Measurements from ENCODE around the gene TBC1D21. TPM values are rescaled to one million over a fixed set of nuclear protein-coding genes. Genes with fewer than 3 reads are reported as not detected.

The TBC1D21 gene
- total and polyA plus RNA-seq, 7 experiments from 2014 or later, result not detected

DNA sequence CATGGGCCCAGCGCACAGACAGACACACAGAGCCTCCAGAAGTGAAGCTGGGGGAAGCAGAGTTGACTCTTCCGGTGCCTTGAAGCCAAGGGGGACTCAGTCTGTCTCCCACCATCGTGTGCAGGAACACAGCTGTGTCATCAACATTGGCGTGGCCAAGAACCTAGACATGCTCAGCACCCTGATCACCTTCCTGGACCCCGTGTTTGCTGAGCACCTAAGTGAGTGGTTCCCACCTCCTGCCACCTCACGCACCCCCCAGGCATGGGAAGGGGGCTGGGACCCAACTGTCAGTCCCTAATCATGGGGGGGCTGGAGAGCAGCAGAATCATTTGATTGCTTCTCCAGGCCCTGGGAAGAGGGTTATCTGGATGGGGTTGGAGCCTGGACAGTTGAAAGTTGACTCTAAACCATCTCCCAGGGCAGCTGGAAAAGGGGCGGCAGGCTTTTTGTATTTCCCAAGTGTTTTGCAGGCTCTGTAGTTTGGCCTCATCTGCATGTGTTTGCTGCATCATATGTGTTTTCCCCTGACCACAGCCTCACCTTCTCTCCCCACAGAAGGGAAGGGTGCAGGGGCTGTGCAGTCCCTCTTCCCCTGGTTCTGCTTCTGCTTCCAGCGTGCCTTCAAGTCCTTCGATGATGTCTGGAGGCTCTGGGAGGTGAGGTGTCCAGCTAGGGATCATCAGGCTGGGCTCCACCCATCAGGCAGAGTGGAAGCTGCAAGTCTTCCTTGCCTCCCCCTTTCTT is 12.8 kb downstream of the TBC1D21 start:
- Mint-ChIP-seq H3K27ac (peak overlapping the region in 1 of 9 donors; percentile 5), H3K27me3 (peaks cover 5 to 22% (median 18%) of the 10 kb centered on the region in 5 donors), H3K4me1 (peaks cover 0 to 3% (median 0%) of the 10 kb centered on the region in 7 donors), H3K4me3 (no peak overlapping the region), H3K9me3 (peaks cover 0 to 2% (median 0%) of the 10 kb centered on the region in 11 donors), H3K36me3 (no peaks in the 10 kb centered on the region)
- H3K9me3 ChIP-seq (ENCODE audit: control insufficient read depth in 2 of 3, low read length in 3 of 3), result no peaks in the 10 kb centered on the region
- peak in 1 of 9 donors; percentile 18 for DNase-seq
- H3K27ac ChIP-seq (ENCODE audit: low read depth, low read length), result no peak overlapping the region
- no peaks in the 10 kb centered on the region for H3K27me3 ChIP-seq (ENCODE audit: control insufficient read depth in 2 of 2, insufficient read depth in 2 of 2, low read length in 2 of 2)
- H3K36me3 ChIP-seq (ENCODE audit: control insufficient read depth in 2 of 3, insufficient read depth in 3 of 3, low read length in 3 of 3), result no peaks in the 10 kb centered on the region
- H3K4me3 ChIP-seq (ENCODE audit: low read length), result no peak overlapping the region
- CTCF ChIA-PET, result no interaction called here
- intact Hi-C loops (cut with micrococcal nuclease), result no loop called here
- ATAC-seq, result no peak
- POLR2A ChIA-PET, result no interaction called here
- H3K4me1 ChIP-seq (ENCODE audit: control insufficient read depth in 2 of 2, insufficient read depth in 2 of 2, low read length in 2 of 2), result no peaks in the 10 kb centered on the region

DNA sequence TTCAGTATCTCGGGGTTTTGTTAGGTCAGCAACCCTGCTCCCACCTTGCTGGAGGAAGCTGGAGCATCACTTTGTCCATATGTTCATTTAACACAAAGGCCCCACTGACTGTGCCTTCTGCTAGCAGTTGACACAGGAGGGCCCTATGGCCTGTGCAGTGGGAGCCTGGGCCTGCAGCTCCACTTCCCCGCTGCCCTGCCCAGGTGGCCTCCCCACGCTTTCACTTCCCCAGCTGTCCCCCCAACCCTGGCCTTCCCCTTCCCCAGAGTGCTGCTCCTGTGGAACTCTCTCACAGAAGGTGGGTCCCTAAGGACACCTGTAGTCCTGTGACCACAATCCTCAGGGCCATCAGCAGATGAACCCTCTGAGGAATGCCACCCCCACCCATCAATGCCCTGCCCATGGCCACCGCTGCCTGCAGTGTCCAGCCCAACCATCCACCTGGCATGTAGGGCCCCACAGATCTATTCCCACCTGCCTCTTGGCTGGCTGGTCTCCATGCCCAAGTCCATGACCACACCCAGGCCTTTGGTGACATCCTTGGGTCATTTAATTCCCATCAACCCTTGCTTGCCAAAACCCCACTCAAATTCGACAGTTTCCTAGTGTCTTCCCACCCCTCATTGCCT is 13.5 kb downstream of the TBC1D21 start:
- intact Hi-C loops (cut with micrococcal nuclease), result no loop called here
- Mint-ChIP-seq H3K4me1 (peaks cover 0 to 3% (median 0%) of the 10 kb centered on the region in 7 donors), H3K27ac (no peak overlapping the region), H3K27me3 (peaks cover 5 to 20% (median 18%) of the 10 kb centered on the region in 5 donors), H3K36me3 (no peaks in the 10 kb centered on the region), H3K9me3 (peaks cover 0 to 2% (median 0%) of the 10 kb centered on the region in 11 donors), H3K4me3 (no peak overlapping the region)
- DNase-seq, result no peak
- Histone ChIP-seq H3K4me1 (ENCODE audit: control insufficient read depth in 2 of 2, insufficient read depth in 2 of 2, low read length in 2 of 2) (no peaks in the 10 kb centered on the region), H3K27me3 (ENCODE audit: control insufficient read depth in 2 of 2, insufficient read depth in 2 of 2, low read length in 2 of 2) (no peaks in the 10 kb centered on the region), H3K4me3 (ENCODE audit: low read length) (no peak overlapping the region), H3K27ac (ENCODE audit: low read depth, low read length) (no peak overlapping the region), H3K36me3 (ENCODE audit: control insufficient read depth in 2 of 3, insufficient read depth in 3 of 3, low read length in 3 of 3) (no peaks in the 10 kb centered on the region), H3K9me3 (ENCODE audit: control insufficient read depth in 2 of 3, low read length in 3 of 3) (no peaks in the 10 kb centered on the region)
- ChIA-PET CTCF (no interaction called here), POLR2A (no interaction called here)
- no peak for ATAC-seq

DNA sequence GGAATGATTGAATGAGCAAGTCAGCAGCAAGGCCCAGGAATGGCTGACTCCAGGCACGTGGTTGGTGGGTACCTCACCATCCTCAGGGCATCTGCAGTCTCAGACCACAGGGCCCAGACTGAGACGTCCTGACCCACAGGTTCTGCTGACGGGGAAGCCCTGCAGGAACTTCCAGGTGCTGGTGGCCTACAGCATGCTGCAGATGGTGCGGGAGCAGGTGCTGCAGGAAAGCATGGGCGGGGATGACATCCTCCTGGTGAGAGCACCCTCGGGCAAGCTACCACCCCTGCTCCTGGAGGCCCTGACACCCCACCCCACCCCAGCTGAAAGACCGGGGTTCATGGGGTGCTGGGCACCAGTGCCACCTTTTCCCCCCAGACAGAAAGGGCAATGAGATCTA is 14.1 kb downstream of the TBC1D21 start:
- H3K27ac Mint-ChIP-seq, result no peak overlapping the region
- no peaks in the 10 kb centered on the region for H3K9me3 ChIP-seq (ENCODE audit: control insufficient read depth in 2 of 3, low read length in 3 of 3)
- H3K4me1 ChIP-seq (ENCODE audit: control insufficient read depth in 2 of 2, insufficient read depth in 2 of 2, low read length in 2 of 2), result no peaks in the 10 kb centered on the region
- no peak overlapping the region for H3K27ac ChIP-seq (ENCODE audit: low read depth, low read length)
- ChIA-PET POLR2A (no interaction called here), CTCF (no interaction called here)
- H3K9me3 Mint-ChIP-seq, result peaks cover 0 to 2% (median 0%) of the 10 kb centered on the region in 11 donors
- intact Hi-C loops (cut with micrococcal nuclease), result no loop called here
- no peaks in the 10 kb centered on the region for H3K27me3 ChIP-seq (ENCODE audit: control insufficient read depth in 2 of 2, insufficient read depth in 2 of 2, low read length in 2 of 2)
- no peak overlapping the region for H3K4me3 ChIP-seq (ENCODE audit: low read length)
- ATAC-seq (no peak), DNase-seq (no peak)
- peaks cover under 1 to 20% (median 12%) of the 10 kb centered on the region in 5 donors for H3K27me3 Mint-ChIP-seq
- H3K4me3 Mint-ChIP-seq, result no peak overlapping the region
- no peaks in the 10 kb centered on the region for H3K36me3 ChIP-seq (ENCODE audit: control insufficient read depth in 2 of 3, insufficient read depth in 3 of 3, low read length in 3 of 3)
- peaks cover 0 to 3% (median 0%) of the 10 kb centered on the region in 7 donors for H3K4me1 Mint-ChIP-seq
- peaks cover 0 to under 1% (median 0%) of the 10 kb centered on the region in 5 donors for H3K36me3 Mint-ChIP-seq

DNA sequence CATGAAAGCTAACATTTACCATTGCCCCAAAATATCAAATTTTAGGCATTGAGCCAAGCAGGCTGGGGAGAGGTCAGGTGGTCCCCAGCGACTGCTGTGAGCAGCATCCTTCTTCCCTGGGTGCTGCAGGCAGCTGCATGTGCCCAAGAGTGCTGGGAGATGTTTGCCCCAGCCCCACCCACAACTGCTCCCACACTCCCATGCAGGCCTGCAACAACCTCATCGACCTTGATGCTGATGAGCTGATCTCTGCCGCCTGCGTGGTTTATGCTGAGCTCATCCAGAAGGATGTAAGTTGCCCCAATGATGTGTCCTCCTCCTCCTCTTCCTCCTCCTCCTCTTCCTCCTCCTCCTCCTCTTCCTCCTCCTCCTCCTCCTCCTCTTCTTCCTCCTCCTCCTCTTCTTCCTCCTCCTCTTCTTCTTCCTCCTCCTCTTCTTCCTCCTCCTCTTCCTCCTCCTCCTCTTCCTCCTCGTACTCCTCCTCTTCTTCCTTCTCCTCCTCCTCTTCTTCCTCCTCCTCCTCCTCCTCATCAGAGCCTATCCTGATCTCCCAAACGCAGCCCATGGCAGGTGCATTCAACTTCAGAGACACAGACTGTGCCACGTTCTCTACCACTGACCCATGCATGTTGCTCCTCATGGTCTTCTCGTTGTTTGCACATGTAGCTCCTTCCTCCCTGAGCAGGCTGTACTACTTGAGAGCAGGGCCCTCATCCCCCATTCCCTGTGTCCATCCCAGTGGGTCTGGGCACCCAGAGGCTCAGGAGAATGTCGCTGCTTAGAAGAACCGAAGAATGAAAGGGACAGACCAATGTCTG is 15.1 kb downstream of the TBC1D21 start:
- intact Hi-C loops (cut with micrococcal nuclease), result no loop called here
- no peak for DNase-seq
- peaks cover 0 to 3% (median 0%) of the 10 kb centered on the region in 7 donors for H3K4me1 Mint-ChIP-seq
- Histone ChIP-seq H3K9me3 (ENCODE audit: control insufficient read depth in 2 of 3, low read length in 3 of 3) (no peaks in the 10 kb centered on the region), H3K27me3 (ENCODE audit: control insufficient read depth in 2 of 2, insufficient read depth in 2 of 2, low read length in 2 of 2) (no peaks in the 10 kb centered on the region), H3K36me3 (ENCODE audit: control insufficient read depth in 2 of 3, insufficient read depth in 3 of 3, low read length in 3 of 3) (no peaks in the 10 kb centered on the region), H3K4me1 (ENCODE audit: control insufficient read depth in 2 of 2, insufficient read depth in 2 of 2, low read length in 2 of 2) (no peaks in the 10 kb centered on the region), H3K27ac (ENCODE audit: low read depth, low read length) (no peak overlapping the region), H3K4me3 (ENCODE audit: low read length) (no peak overlapping the region)
- H3K9me3 Mint-ChIP-seq, result peaks cover 0 to 4% (median 0%) of the 10 kb centered on the region in 11 donors
- ATAC-seq, result no peak
- peaks cover 0 to 4% (median 0%) of the 10 kb centered on the region in 5 donors for H3K36me3 Mint-ChIP-seq
- no peak overlapping the region for H3K27ac Mint-ChIP-seq
- H3K4me3 Mint-ChIP-seq, result no peak overlapping the region
- ChIA-PET POLR2A (no interaction called here), CTCF (no interaction called here)
- H3K27me3 Mint-ChIP-seq, result peaks cover 0 to 20% (median 12%) of the 10 kb centered on the region in 5 donors

DNA sequence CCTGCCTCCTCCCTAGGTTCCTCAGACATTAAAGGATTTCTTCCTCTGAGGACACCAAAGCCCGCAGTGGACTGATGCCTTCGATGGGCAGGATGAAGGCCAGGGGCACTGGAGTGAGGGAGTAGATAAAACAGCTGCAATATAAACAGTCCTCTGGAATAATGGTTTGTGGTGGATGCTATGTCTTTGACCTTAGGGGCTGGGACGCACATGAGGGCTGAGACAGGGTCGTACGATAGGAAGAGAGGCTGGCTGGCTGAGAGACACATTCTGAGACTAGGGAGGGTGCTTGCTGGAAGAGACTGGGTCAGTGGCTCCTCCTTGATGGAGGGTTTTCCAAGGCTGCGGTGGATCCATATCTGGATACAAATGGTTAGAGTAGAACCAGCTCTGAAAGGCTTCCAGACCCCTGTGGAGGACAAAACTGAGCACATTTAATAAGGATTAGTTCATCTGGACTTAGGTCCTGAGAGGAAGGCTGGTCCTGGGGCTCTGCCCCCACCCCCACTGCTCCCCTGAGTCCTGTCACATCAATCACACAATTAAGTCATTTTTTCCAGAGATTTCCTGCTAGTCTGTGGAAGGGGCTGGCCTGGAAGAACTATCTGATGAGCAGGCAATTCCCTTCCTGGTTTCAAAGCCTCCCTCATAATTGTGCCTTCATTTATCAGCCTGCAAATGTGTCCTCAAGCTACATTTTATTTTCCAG is 15.8 kb downstream of the TBC1D21 start:
- ChIA-PET CTCF (no interaction called here), POLR2A (no interaction called here)
- Mint-ChIP-seq H3K36me3 (peaks cover 0 to 4% (median 0%) of the 10 kb centered on the region in 5 donors), H3K27ac (peak overlapping the region in 1 of 9 donors; percentile 75), H3K4me3 (no peak overlapping the region), H3K27me3 (peaks cover 0 to 20% (median 9%) of the 10 kb centered on the region in 5 donors), H3K4me1 (peaks cover 0 to 3% (median 0%) of the 10 kb centered on the region in 7 donors), H3K9me3 (peaks cover 0 to 4% (median 0%) of the 10 kb centered on the region in 11 donors)
- Histone ChIP-seq H3K27me3 (ENCODE audit: control insufficient read depth in 2 of 2, insufficient read depth in 2 of 2, low read length in 2 of 2) (no peaks in the 10 kb centered on the region), H3K9me3 (ENCODE audit: control insufficient read depth in 2 of 3, low read length in 3 of 3) (no peaks in the 10 kb centered on the region), H3K4me3 (ENCODE audit: low read length) (no peak overlapping the region), H3K36me3 (ENCODE audit: control insufficient read depth in 2 of 3, insufficient read depth in 3 of 3, low read length in 3 of 3) (no peaks in the 10 kb centered on the region), H3K4me1 (ENCODE audit: control insufficient read depth in 2 of 2, insufficient read depth in 2 of 2, low read length in 2 of 2) (no peaks in the 10 kb centered on the region), H3K27ac (ENCODE audit: low read depth, low read length) (no peak overlapping the region)
- ATAC-seq, result no peak
- no peak for DNase-seq
- intact Hi-C loops (cut with micrococcal nuclease), result no loop called here

DNA sequence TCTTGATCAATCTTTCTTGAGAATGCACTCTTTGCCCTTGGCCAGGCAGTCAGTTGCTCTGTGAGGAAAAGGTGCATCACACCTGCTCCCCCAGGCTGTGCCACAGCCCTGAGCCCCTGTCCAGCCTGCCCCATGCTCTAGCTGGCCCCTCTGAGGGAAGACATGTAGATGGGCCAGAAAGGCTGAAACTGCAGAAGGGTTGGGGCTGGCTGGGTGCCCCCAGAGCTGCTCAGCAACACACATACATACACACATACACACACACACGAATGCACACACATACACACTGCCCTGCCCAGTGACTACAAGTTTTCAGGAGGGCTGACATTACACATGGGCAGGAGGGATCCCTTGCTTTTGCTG is 16.4 kb downstream of the TBC1D21 start:
- H3K36me3 Mint-ChIP-seq, result peaks cover 0 to 4% (median 0%) of the 10 kb centered on the region in 5 donors
- Histone ChIP-seq H3K9me3 (ENCODE audit: control insufficient read depth in 2 of 3, low read length in 3 of 3) (no peaks in the 10 kb centered on the region), H3K4me3 (ENCODE audit: low read length) (no peak overlapping the region), H3K27ac (ENCODE audit: low read depth, low read length) (no peak overlapping the region), H3K4me1 (ENCODE audit: control insufficient read depth in 2 of 2, insufficient read depth in 2 of 2, low read length in 2 of 2) (no peaks in the 10 kb centered on the region), H3K36me3 (ENCODE audit: control insufficient read depth in 2 of 3, insufficient read depth in 3 of 3, low read length in 3 of 3) (no peaks in the 10 kb centered on the region), H3K27me3 (ENCODE audit: control insufficient read depth in 2 of 2, insufficient read depth in 2 of 2, low read length in 2 of 2) (no peaks in the 10 kb centered on the region)
- H3K9me3 Mint-ChIP-seq, result peaks cover 0 to 4% (median 0%) of the 10 kb centered on the region in 11 donors
- peak overlapping the region in 1 of 9 donors; percentile 75 for H3K27ac Mint-ChIP-seq
- ChIA-PET POLR2A (no interaction called here), CTCF (no interaction called here)
- intact Hi-C loops (cut with micrococcal nuclease), result no loop called here
- no peak overlapping the region for H3K4me3 Mint-ChIP-seq
- ATAC-seq (no peak), DNase-seq (no peak)
- H3K27me3 Mint-ChIP-seq, result peaks cover 0 to 20% (median 9%) of the 10 kb centered on the region in 5 donors
- peaks cover 0 to 3% (median 0%) of the 10 kb centered on the region in 7 donors for H3K4me1 Mint-ChIP-seq

Data from naive thymus-derived CD4-positive, alpha-beta T cell (primary cell).